NCI-H748 (cell line): ENCODE results near the gene C5orf22.
"Not testable (repeated sequence)": the region's sequence is repeated elsewhere in the genome, so short reads cannot be mapped to it uniquely, and the experiment has no call there.

ENCODE experiments used
- DNase-seq: peaks from one replicate; lab custom pipeline; 2025; ENCODE audit not compliant: unreplicated experiment; lab: John Stamatoyannopoulos, UW

The C5orf22 gene

GRCh38 chr5:31531888-31532547, at the start of gene C5orf22, which contains the start of gene DROSHA:
Gene C5orf22, plus strand, starts transcription at chr5:31532301. Its CDS starts 92 bp downstream, at chr5:31532393.
Gene DROSHA, minus strand, starts transcription at chr5:31532093. Its CDS starts 3,034 bp downstream, at chr5:31529059.
- peak; percentile 100 for DNase-seq

GRCh38 chr5:31485376-31486207, 46.5 kb upstream of the C5orf22 start:
- DNase-seq = no peak

- DNase-seq = no peak
Observed at GRCh38 chr5:31486441-31486840, 45.7 kb upstream of the C5orf22 start.

GRCh38 chr5:31487506-31487905, 44.6 kb upstream of the C5orf22 start:
- DNase-seq = no peak

GRCh38 chr5:31492869-31493268, 39.2 kb upstream of the C5orf22 start:
- no peak for DNase-seq

- no peak for DNase-seq
Observed at GRCh38 chr5:31495336-31495735, 36.8 kb upstream of the C5orf22 start.

GRCh38 chr5:31496301-31496700, 35.8 kb upstream of the C5orf22 start:
- DNase-seq = no peak

GRCh38 chr5:31496891-31497290, 35.2 kb upstream of the C5orf22 start:
- no peak for DNase-seq

- no peak for DNase-seq
Observed at GRCh38 chr5:31500256-31500655, 31.8 kb upstream of the C5orf22 start.

GRCh38 chr5:31502506-31502905, 29.6 kb upstream of the C5orf22 start:
- DNase-seq = no peak

- DNase-seq = no peak
Observed at GRCh38 chr5:31504529-31504928, 27.6 kb upstream of the C5orf22 start.

GRCh38 chr5:31511305-31511704, 20.8 kb upstream of the C5orf22 start:
- no peak for DNase-seq

GRCh38 chr5:31516802-31517201, 15.3 kb upstream of the C5orf22 start:
- no peak for DNase-seq

- no peak for DNase-seq
Observed at GRCh38 chr5:31523041-31523440, 9.1 kb upstream of the C5orf22 start.

GRCh38 chr5:31530541-31531265, 1.4 kb upstream of the C5orf22 start:
- no peak for DNase-seq

- peak; percentile 73 for DNase-seq
Observed at GRCh38 chr5:31531543-31531887, 586 bp upstream of the C5orf22 start.

- DNase-seq = no peak
Observed at GRCh38 chr5:31534527-31535046, 2.5 kb downstream of the C5orf22 start.

GRCh38 chr5:31536873-31537272, 4.8 kb downstream of the C5orf22 start:
- no peak for DNase-seq

GRCh38 chr5:31537349-31537748, 5.2 kb downstream of the C5orf22 start:
- DNase-seq = no peak

- DNase-seq = no peak
Observed at GRCh38 chr5:31537851-31538250, 5.8 kb downstream of the C5orf22 start.

GRCh38 chr5:31549114-31549513, 17.0 kb downstream of the C5orf22 start:
- not testable (repeated sequence) for DNase-seq
